ENCODE data around the gene CHTOP.
"Not testable (repeated sequence)": the region's sequence is repeated elsewhere in the genome, so short reads cannot be mapped to it uniquely, and the experiment has no call there.

Gene CHTOP

GRCh38 chr1:153663211-153663610 is 29.3 kb downstream of the CHTOP start:
- no peak for DNase-seq

GRCh38 chr1:153667439-153667838 is 33.6 kb downstream of the CHTOP start:
- no peak for DNase-seq

- DNase-seq: not testable (repeated sequence)
Observed at GRCh38 chr1:153668672-153669071, 34.8 kb downstream of the CHTOP start.

GRCh38 chr1:153669606-153670005 is 35.7 kb downstream of the CHTOP start:
- DNase-seq: no peak

- no peak for DNase-seq
Observed at GRCh38 chr1:153670257-153670858, 36.5 kb downstream of the CHTOP start.

- DNase-seq: peak; percentile 100
Observed at GRCh38 chr1:153670859-153671627, 37.2 kb downstream of the CHTOP start, which contains the start of gene ILF2. Gene ILF2 (minus strand): TSS chr1:153670993. CDS start chr1:153670922, 71 bp downstream.

- DNase-seq: not testable (repeated sequence)
Observed at GRCh38 chr1:153671628-153672353, 37.9 kb downstream of the CHTOP start.

DNA sequence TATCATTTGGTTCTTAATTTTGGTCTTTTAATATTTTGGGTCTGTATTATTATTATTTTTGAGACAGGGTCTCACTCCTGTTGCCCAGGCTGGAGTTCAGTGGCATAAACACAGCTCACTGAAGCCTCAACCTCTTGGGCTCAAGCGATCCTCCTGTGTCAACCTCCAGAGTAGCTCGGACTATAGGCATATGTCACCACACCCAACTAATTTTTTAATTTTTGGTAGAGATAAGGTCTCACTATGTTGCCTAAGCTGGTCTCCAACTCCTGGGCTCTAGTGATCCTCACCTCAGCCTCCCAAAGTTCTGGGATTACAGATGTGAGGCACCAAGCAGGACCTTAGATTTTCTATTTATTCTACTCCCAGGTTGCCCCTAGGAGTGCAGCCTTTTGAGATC is 39.6 kb downstream of the CHTOP start:
- DNase-seq: no peak

DNA sequence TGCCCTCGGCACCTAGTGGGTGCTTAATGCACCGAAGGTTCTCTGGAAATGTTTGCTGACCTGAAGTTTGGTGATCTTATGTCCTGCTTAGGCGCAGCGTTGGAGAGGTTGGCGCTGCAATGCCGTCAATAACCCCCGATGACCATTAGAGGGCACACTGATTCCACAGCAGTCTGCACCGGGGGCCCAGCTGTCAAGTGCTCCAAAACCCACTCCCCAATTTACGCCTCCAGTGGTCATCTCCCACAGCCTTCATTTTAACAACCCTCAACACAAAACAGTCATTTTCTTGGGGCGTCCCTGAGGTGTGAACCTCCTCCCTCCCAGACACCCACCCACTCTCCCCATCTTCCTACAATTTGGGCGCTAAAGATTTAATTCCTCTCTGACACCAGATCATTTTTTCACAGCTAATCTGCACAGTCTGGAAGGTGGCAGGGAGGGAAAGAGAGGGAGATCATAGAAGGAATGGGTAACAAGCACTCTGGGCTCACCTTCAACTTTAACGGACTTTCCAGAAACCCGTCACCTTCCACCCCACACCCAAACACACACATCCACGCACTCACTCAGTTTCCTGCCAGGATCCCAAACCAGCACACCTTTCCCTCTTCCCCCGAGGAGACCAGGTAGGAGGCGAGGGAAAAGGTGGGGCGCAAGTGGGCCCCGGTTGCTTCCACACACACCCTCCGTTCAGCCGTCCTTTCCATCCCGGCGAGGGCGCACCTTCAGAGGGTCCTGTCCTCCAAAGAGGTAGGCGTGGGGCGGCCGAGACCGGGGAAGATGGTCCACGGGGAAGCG is 44.1 kb downstream of the CHTOP start:
- peak; percentile 85 for DNase-seq

DNA sequence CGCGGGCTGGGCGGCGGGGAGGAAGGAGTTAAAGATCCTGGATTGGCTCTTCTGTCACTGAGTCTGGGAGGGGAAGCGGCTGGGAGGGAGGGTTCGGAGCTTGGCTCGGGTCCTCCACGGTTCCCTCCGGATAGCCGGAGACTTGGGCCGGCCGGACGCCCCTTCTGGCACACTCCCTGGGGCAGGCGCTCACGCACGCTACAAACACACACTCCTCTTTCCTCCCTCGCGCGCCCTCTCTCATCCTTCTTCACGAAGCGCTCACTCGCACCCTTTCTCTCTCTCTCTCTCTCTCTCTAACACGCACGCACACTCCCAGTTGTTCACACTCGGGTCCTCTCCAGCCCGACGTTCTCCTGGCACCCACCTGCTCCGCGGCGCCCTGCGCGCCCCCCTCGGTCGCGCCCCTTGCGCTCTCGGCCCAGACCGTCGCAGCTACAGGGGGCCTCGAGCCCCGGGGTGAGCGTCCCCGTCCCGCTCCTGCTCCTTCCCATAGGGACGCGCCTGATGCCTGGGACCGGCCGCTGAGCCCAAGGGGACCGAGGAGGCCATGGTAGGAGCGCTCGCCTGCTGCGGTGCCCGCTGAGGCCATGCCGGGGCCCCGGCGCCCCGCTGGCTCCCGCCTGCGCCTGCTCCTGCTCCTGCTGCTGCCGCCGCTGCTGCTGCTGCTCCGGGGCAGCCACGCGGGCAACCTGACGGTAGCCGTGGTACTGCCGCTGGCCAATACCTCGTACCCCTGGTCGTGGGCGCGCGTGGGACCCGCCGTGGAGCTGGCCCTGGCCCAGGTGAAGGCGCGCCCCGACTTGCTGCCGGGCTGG is 44.9 kb downstream of the CHTOP start, which contains the start of gene NPR1:
Gene NPR1, plus strand, starts transcription at position 170 of the 818 bp plus-strand sequence. Its CDS starts 421 bp downstream, at position 591.
- DNase-seq: peak; percentile 70

DNA sequence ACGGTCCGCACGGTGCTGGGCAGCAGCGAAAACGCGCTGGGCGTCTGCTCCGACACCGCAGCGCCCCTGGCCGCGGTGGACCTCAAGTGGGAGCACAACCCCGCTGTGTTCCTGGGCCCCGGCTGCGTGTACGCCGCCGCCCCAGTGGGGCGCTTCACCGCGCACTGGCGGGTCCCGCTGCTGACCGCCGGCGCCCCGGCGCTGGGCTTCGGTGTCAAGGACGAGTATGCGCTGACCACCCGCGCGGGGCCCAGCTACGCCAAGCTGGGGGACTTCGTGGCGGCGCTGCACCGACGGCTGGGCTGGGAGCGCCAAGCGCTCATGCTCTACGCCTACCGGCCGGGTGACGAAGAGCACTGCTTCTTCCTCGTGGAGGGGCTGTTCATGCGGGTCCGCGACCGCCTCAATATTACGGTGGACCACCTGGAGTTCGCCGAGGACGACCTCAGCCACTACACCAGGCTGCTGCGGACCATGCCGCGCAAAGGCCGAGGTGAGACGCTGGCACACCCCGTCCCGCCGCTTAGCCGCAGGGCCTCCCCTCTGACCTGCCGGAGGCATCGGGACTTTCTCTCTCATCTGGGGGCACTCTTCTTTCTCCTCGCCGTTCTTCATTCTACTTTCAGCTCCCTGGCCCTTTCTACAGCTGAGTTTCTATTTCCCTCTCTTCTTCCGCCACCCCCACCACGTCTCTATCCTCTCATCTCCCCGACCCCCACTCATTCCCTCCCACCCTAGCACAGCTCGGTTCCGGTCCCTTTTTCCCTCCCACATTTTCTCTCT is 45.7 kb downstream of the CHTOP start:
- DNase-seq: peak; percentile 66

GRCh38 chr1:153680120-153680403 is 46.2 kb downstream of the CHTOP start:
- DNase-seq: no peak

- no peak for DNase-seq
Observed at GRCh38 chr1:153682730-153683129, 48.9 kb downstream of the CHTOP start.

DNA sequence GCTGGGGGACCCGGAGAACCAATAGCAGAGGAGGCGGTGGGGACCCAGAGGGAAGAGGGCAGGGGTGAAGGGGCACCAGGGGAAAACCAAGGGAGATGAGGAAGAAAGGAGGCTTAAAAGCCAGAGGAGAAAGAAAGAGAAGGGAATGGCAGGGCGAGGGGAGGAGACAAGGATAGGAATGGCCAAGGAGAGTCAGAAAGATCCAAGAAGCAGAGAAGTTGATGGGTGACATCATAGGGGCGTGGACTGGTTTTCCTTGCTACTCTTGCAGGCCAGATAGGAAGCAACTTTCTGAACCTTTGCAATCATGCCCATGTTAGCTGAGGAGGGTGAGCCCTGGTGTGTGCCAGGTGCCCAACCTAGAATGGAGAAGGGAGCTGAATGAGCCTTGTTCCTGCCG is 50.0 kb downstream of the CHTOP start:
- no peak for DNase-seq

- DNase-seq: no peak
Observed at GRCh38 chr1:153684892-153685291, 51.0 kb downstream of the CHTOP start.

- peak; percentile 88 for DNase-seq
Observed at GRCh38 chr1:153685544-153686340, 51.9 kb downstream of the CHTOP start.

GRCh38 chr1:153687346-153688125 is 53.7 kb downstream of the CHTOP start:
- no peak for DNase-seq

- no peak for DNase-seq
Observed at GRCh38 chr1:153688276-153688675, 54.4 kb downstream of the CHTOP start.

GRCh38 chr1:153688736-153689328 is 55.0 kb downstream of the CHTOP start:
- DNase-seq: no peak
